ENCODE data around the gene RCOR1. TPM values are rescaled to one million over a fixed set of nuclear protein-coding genes. Genes with fewer than 3 reads are reported as not detected.

Gene RCOR1
- total and polyA plus RNA-seq, 2 of the 8 experiments (the other 6 are each of a cell fraction or from before 2014, with no cell fraction given) = 12.3 to 26.3 TPM

GRCh38 chr14:102731871-102732800 is 139.7 kb downstream of the RCOR1 start (continued):
- TF ChIP-seq CHD7 (IDR thresholded peaks at IDR 0.05; ENCODE audit: insufficient replicate concordance, low read length) (no peak), ATF3 (IDR thresholded peaks at IDR 0.05; ENCODE audit: insufficient read depth, low read depth, low read length) (no peak), NRF1 (IDR thresholded peaks at IDR 0.05; ENCODE audit: low read depth, low read length) (no peak), JUN (IDR thresholded peaks at IDR 0.05; ENCODE audit: low read depth, low read length) (no peak), TEAD4 (IDR thresholded peaks at IDR 0.05; ENCODE audit: low read depth, low read length) (no peak), FOSL1 (IDR thresholded peaks at IDR 0.05; ENCODE audit: insufficient read depth, low read depth, low read length) (no peak), SIRT6 (IDR thresholded peaks at IDR 0.05; ENCODE audit: low read length) (no peak), CHD1 (IDR thresholded peaks at IDR 0.05; ENCODE audit: low read depth, low read length) (no peak), RBBP5 (IDR thresholded peaks at IDR 0.05; ENCODE audit: borderline replicate concordance, low read depth, low read length) (no peak), SIX5 (IDR thresholded peaks at IDR 0.05; ENCODE audit: low read depth, low read length) (no peak)
